Glomerular endothelial cell (primary cell): ENCODE results near the gene ASCL4. TPM values are rescaled to one million over a fixed set of nuclear protein-coding genes. Genes with fewer than 3 reads are reported as not detected.

Source experiments
- DNase-seq: peaks from one replicate; pipeline ENCODE4 v3.0.0-alpha.2; 2011; ENCODE audit warnings: low read depth, low spot score; ENCODE audit errors: extremely low read depth
- total RNA-seq: library from RNA; depleted of rRNA; stranded (reverse); fragments of >200 nt; gene quantifications from 2 replicates; pipeline ENCODE4 v1.2.3, GENCODE V29; 2015

Gene ASCL4
- total RNA-seq, 1 donor from 2014 or later, result not detected

GRCh38 chr12:107776171-107776570, 1.7 kb downstream of the ASCL4 start:
- no peak for DNase-seq

- no peak for DNase-seq
These were observed 4.0 kb downstream of the ASCL4 start for GRCh38 chr12:107778383-107779025.

GRCh38 chr12:107779077-107779831, 4.8 kb downstream of the ASCL4 start:
- no peak for DNase-seq

- DNase-seq, result no peak
These were observed 5.8 kb downstream of the ASCL4 start for GRCh38 chr12:107780298-107780697.

- DNase-seq, result no peak
These were observed 7.6 kb downstream of the ASCL4 start for GRCh38 chr12:107782067-107782466.

- DNase-seq, result no peak
These were observed 9.2 kb downstream of the ASCL4 start for GRCh38 chr12:107783406-107784376.

GRCh38 chr12:107788281-107788680, 13.8 kb downstream of the ASCL4 start:
- no peak for DNase-seq

- no peak for DNase-seq
These were observed 14.4 kb downstream of the ASCL4 start for GRCh38 chr12:107788690-107789458.

- DNase-seq, result no peak
These were observed 17.1 kb downstream of the ASCL4 start for GRCh38 chr12:107791465-107792089.

- no peak for DNase-seq
These were observed 19.9 kb downstream of the ASCL4 start for GRCh38 chr12:107794451-107794850.

- DNase-seq, result no peak
These were observed 24.1 kb downstream of the ASCL4 start for GRCh38 chr12:107798580-107798979.

GRCh38 chr12:107801150-107801549, 26.6 kb downstream of the ASCL4 start:
- DNase-seq, result no peak

- no peak for DNase-seq
These were observed 28.6 kb downstream of the ASCL4 start for GRCh38 chr12:107803092-107803491.

- DNase-seq, result no peak
These were observed 31.1 kb downstream of the ASCL4 start for GRCh38 chr12:107805488-107806180.

GRCh38 chr12:107807471-107808150, 33.1 kb downstream of the ASCL4 start:
- DNase-seq, result no peak

GRCh38 chr12:107817250-107817649, 42.7 kb downstream of the ASCL4 start:
- DNase-seq, result no peak

- no peak for DNase-seq
These were observed 44.5 kb downstream of the ASCL4 start for GRCh38 chr12:107818984-107819383.

- DNase-seq, result no peak
These were observed 47.9 kb downstream of the ASCL4 start for GRCh38 chr12:107822356-107822755.
